Measurements from ENCODE around the gene SOX12.

Gene SOX12

GRCh38 chr20:309841-310644 is 15.3 kb upstream of the SOX12 start:
- TF ChIP-seq, protein P1, sequence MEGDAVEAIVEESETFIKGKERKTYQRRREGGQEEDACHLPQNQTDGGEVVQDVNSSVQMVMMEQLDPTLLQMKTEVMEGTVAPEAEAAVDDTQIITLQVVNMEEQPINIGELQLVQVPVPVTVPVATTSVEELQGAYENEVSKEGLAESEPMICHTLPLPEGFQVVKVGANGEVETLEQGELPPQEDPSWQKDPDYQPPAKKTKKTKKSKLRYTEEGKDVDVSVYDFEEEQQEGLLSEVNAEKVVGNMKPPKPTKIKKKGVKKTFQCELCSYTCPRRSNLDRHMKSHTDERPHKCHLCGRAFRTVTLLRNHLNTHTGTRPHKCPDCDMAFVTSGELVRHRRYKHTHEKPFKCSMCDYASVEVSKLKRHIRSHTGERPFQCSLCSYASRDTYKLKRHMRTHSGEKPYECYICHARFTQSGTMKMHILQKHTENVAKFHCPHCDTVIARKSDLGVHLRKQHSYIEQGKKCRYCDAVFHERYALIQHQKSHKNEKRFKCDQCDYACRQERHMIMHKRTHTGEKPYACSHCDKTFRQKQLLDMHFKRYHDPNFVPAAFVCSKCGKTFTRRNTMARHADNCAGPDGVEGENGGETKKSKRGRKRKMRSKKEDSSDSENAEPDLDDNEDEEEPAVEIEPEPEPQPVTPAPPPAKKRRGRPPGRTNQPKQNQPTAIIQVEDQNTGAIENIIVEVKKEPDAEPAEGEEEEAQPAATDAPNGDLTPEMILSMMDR (IDR thresholded peaks at IDR 0.05; ENCODE audit: control extremely low read depth, extremely low read depth, low read depth, missing control alignments), result no peak
- DNase-seq (ENCODE audit: extremely low spot score), result peak; percentile 92
- CTCF ChIA-PET, result interaction anchor here (0.7 to 3.9 kb wide), 5 partner anchors 10 to 20 kb away, joined by 3 to 11 read pairs (median 5); no protein-coding TSS in a partner anchor
- POLR2A ChIA-PET, result interaction anchor here (1.4 kb wide), 1 partner anchor 11 kb away, joined by 7 read pairs; no protein-coding TSS in a partner anchor

DNA sequence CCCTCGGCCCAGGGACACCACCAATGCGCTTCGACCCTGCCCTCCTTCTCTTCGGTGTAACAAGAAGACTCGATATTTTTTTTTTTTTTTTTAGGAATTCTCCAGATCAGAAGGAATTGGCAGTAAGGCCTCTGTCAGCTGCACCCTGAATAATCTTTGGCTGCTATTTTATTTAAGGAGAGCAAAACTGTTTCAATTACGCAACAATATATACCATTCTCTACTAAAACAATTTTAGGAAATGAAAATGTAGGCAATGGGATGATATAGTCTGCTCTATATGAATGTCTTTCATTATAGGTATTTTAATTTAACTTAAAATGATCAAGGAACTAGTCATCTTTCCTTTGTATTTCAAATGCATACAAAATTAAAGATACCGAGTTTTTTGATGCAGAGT is 14.7 kb upstream of the SOX12 start:
- no peak for DNase-seq (ENCODE audit: extremely low spot score)
- CTCF ChIA-PET, result interaction anchor here (0.7 to 3.9 kb wide), 5 partner anchors 10 to 20 kb away, joined by 3 to 11 read pairs (median 5); no protein-coding TSS in a partner anchor
- POLR2A ChIA-PET, result interaction anchor here (1.4 kb wide), 1 partner anchor 11 kb away, joined by 7 read pairs; no protein-coding TSS in a partner anchor
- TF ChIP-seq, protein P1 (IDR thresholded peaks at IDR 0.05; ENCODE audit: control extremely low read depth, extremely low read depth, low read depth, missing control alignments), result no peak

- DNase-seq (ENCODE audit: extremely low spot score), result no peak
- ChIA-PET CTCF (interaction anchor here (1.1 to 3.9 kb wide), 4 partner anchors 11 to 45 kb away, joined by 3 to 11 read pairs (median 5); no protein-coding TSS in a partner anchor), POLR2A (no interaction called here)
- TF ChIP-seq, protein P1 (IDR thresholded peaks at IDR 0.05; ENCODE audit: control extremely low read depth, extremely low read depth, low read depth, missing control alignments), result no peak
Observed at GRCh38 chr20:311609-312008, 13.7 kb upstream of the SOX12 start.

- no peak for DNase-seq (ENCODE audit: extremely low spot score)
- CTCF ChIA-PET, result interaction anchor here (1.1 to 1.7 kb wide), 5 partner anchors 11 to 46 kb away, joined by 3 to 6 read pairs (median 4); no protein-coding TSS in a partner anchor
- TF ChIP-seq, protein P1 (IDR thresholded peaks at IDR 0.05; ENCODE audit: control extremely low read depth, extremely low read depth, low read depth, missing control alignments), result no peak
- POLR2A ChIA-PET, result no interaction called here
Observed at GRCh38 chr20:312067-312466, 13.3 kb upstream of the SOX12 start.

DNA sequence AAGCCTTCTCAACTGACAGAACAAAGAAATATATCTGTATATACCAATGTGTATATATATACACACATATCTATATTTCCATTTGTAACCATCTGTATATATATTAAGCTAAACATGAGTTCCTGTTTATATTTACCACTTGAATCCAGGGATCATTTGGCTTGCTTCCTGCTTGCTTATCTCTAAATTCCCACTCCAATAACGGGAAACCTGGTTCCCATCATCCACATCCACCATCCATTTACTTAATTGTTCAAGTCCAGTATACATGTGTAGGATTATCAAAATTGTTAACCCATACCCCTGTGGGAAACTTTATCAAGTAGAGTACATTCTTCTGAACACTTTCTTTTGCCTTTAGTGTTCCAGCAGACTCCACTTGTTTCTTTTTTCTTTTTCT is 12.5 kb upstream of the SOX12 start:
- ChIA-PET CTCF (interaction anchor here (1.4 to 1.7 kb wide), 4 partner anchors 10 to 47 kb away, joined by 3 to 6 read pairs (median 4); no protein-coding TSS in a partner anchor), POLR2A (no interaction called here)
- TF ChIP-seq, protein P1 (IDR thresholded peaks at IDR 0.05; ENCODE audit: control extremely low read depth, extremely low read depth, low read depth, missing control alignments), result no peak
- no peak for DNase-seq (ENCODE audit: extremely low spot score)

GRCh38 chr20:313402-313801 is 11.9 kb upstream of the SOX12 start:
- ChIA-PET CTCF (interaction anchor here (1.4 to 1.7 kb wide), 3 partner anchors 10 to 31 kb away, joined by 3 to 6 read pairs (median 4); no protein-coding TSS in a partner anchor), POLR2A (no interaction called here)
- TF ChIP-seq, protein P1 (IDR thresholded peaks at IDR 0.05; ENCODE audit: control extremely low read depth, extremely low read depth, low read depth, missing control alignments), result no peak
- no peak for DNase-seq (ENCODE audit: extremely low spot score)

All from GM10248 (cell line).